Hepatocyte (in vitro differentiated cells): ENCODE data around the gene SLC13A5. TPM values are rescaled to one million over a fixed set of nuclear protein-coding genes. Genes with fewer than 3 reads are reported as not detected.
"Not testable (repeated sequence)": the region's sequence is repeated elsewhere in the genome, so short reads cannot be mapped to it uniquely, and the experiment has no call there.

Source experiments
- DNase-seq: peaks from one replicate; pipeline ENCODE4 v3.0.0-alpha.2; 2016; ENCODE audit warnings: low spot score
- H2AFZ ChIP-seq: fragments of 200-600 bp; sonication (generic); 2 replicates; pipeline ENCODE4 v1.6.0; 2016; ENCODE audit warnings: antibody characterized with exemption, mild to moderate bottlenecking
- H3K27ac ChIP-seq: fragments of 200-600 bp; sonication (generic); 2 replicates; pipeline ENCODE4 v1.5.1; 2016; ENCODE audit warnings: mild to moderate bottlenecking
- H3K27me3 ChIP-seq: fragments of 200-600 bp; sonication (generic); 2 replicates; pipeline ENCODE4 v1.6.1; 2016
- H3K36me3 ChIP-seq: fragments of 200-600 bp; sonication (generic); replicated peaks from 2 replicates; pipeline ENCODE4 v1.5.1; 2016; ENCODE audit warnings: low read depth; ENCODE audit not compliant: insufficient read depth
- H3K4me1 ChIP-seq: fragments of 200-600 bp; sonication (generic); 2 replicates; pipeline ENCODE4 v1.5.1; 2016; ENCODE audit warnings: mild to moderate bottlenecking, moderate library complexity; ENCODE audit not compliant: insufficient read depth
- H3K4me2 ChIP-seq: fragments of 200-600 bp; sonication (generic); 2 replicates; pipeline ENCODE4 v1.6.0; 2016
- H3K4me3 ChIP-seq: fragments of 200-600 bp; sonication (generic); 2 replicates; pipeline ENCODE4 v1.5.1; 2016; ENCODE audit warnings: mild to moderate bottlenecking
- H3K79me2 ChIP-seq: fragments of 200-600 bp; sonication (generic); 2 replicates; pipeline ENCODE4 v1.6.0; 2017; ENCODE audit warnings: mild to moderate bottlenecking
- H3K9me2 ChIP-seq: fragments of 200-600 bp; sonication (generic); replicated peaks from 2 replicates; pipeline ENCODE4 v1.6.0; 2017; ENCODE audit warnings: mild to moderate bottlenecking; ENCODE audit not compliant: insufficient read depth
- H3K9me3 ChIP-seq: fragments of 200-600 bp; sonication (generic); 2 replicates; pipeline ENCODE4 v1.5.1; 2016; ENCODE audit warnings: low read depth, mild to moderate bottlenecking
- H4K20me1 ChIP-seq: fragments of 200-600 bp; sonication (generic); 2 replicates; pipeline ENCODE4 v1.6.0; 2016; ENCODE audit warnings: mild to moderate bottlenecking; ENCODE audit not compliant: insufficient read depth, poor library complexity, severe bottlenecking
- CTCF ChIP-seq: fragments of 200-600 bp; sonication (generic); IDR thresholded peaks from 2 replicates; pipeline ENCODE4 v1.5.1; 2016; ENCODE audit warnings: antibody characterized with exemption, mild to moderate bottlenecking; ENCODE audit not compliant: poor library complexity
- EZH2 ChIP-seq: fragments of 200-600 bp; sonication (generic); IDR thresholded peaks from 2 replicates; pipeline ENCODE4 v1.6.1; 2016; ENCODE audit warnings: antibody characterized with exemption, mild to moderate bottlenecking, borderline replicate concordance
- EZH2phosphoT487 ChIP-seq: fragments of 200-600 bp; sonication (generic); IDR thresholded peaks from one replicate; pipeline ENCODE4 v1.6.1; 2018; ENCODE audit warnings: antibody characterized with exemption, mild to moderate bottlenecking, low read depth, moderate library complexity; ENCODE audit not compliant: unreplicated experiment, severe bottlenecking
- WGBS: methylation state at CpG from one replicate; pipeline ENCODE4 v1.1.6; 2016; ENCODE audit warnings: low lambda C conversion rate; ENCODE audit errors: missing lambda C conversion rate; 5-methylcytosine and 5-hydroxymethylcytosine counted together
- polyA plus RNA-seq: library from polyadenylated mRNA; unstranded; fragments of >200 nt; fragmentation: Nextera tagmentation; extraction: Ambion mirVana; gene quantifications from 2 replicates; pipeline ENCODE4 v1.2.1, GENCODE V29; 2016
- total RNA-seq: library from RNA; depleted of rRNA; stranded (reverse); fragments of >200 nt; gene quantifications from 2 replicates; pipeline ENCODE4 v1.2.3, GENCODE V29; 2014

The SLC13A5 gene
- total and polyA plus RNA-seq, 2 experiments from 2014 or later, result 7.3 to 18.5 TPM

GRCh38 chr17:6657633-6658287 lies 55.4 kb downstream of the SLC13A5 start:
- H3K9me2 ChIP-seq, result no peaks in the 10 kb centered on the region
- H4K20me1 ChIP-seq, result no peaks in the 10 kb centered on the region
- peak overlapping the region; percentile 72 for H3K4me2 ChIP-seq
- no peak overlapping the region for H2AFZ ChIP-seq
- H3K4me1 ChIP-seq, result peaks cover 17% of the 10 kb centered on the region
- H3K36me3 ChIP-seq, result no peaks in the 10 kb centered on the region
- WGBS, result 78% methylated on average over 17 of the region's 18 CpGs
- no peak for DNase-seq
- no peak for TF ChIP-seq CTCF
- TF ChIP-seq EZH2phosphoT487, result no peak
- no peak for TF ChIP-seq EZH2
- peaks cover 5% of the 10 kb centered on the region for H3K79me2 ChIP-seq
- no peak overlapping the region for H3K27ac ChIP-seq
- H3K9me3 ChIP-seq, result no peaks in the 10 kb centered on the region
- peaks cover 17% of the 10 kb centered on the region for H3K27me3 ChIP-seq
- no peak overlapping the region for H3K4me3 ChIP-seq

GRCh38 chr17:6656797-6657632 lies 56.2 kb downstream of the SLC13A5 start:
- Histone ChIP-seq H3K4me1 (peaks cover 24% of the 10 kb centered on the region), H3K4me2 (peak overlapping the region; percentile 72), H3K27me3 (peaks cover 17% of the 10 kb centered on the region)
- 2% methylated on average over 39 of the region's 55 CpGs for WGBS
- H3K27ac ChIP-seq, H2AFZ ChIP-seq, H3K79me2 ChIP-seq, H3K36me3 ChIP-seq, H4K20me1 ChIP-seq, H3K4me3 ChIP-seq, H3K9me2 ChIP-seq, H3K9me3 ChIP-seq, DNase-seq: not testable (repeated sequence)

GRCh38 chr17:6655732-6656361 lies 57.3 kb downstream of the SLC13A5 start:
- peak; percentile 43 for TF ChIP-seq EZH2
- H4K20me1 ChIP-seq, H2AFZ ChIP-seq, H3K36me3 ChIP-seq, H3K27ac ChIP-seq, H3K9me3 ChIP-seq, DNase-seq, H3K4me3 ChIP-seq, H3K9me2 ChIP-seq: not testable (repeated sequence)
- 4% methylated on average over 16 of the region's 41 CpGs for whole genome bisulfite sequencing
- Histone ChIP-seq H3K4me2 (peak overlapping the region; percentile 79), H3K27me3 (peaks cover 17% of the 10 kb centered on the region), H3K79me2 (peaks cover 13% of the 10 kb centered on the region), H3K4me1 (peaks cover 28% of the 10 kb centered on the region)

GRCh38 chr17:6654841-6655731 lies 58.1 kb downstream of the SLC13A5 start:
- Histone ChIP-seq H3K9me2 (no peaks in the 10 kb centered on the region), H3K27me3 (peaks cover 17% of the 10 kb centered on the region), H3K9me3 (no peaks in the 10 kb centered on the region), H3K4me3 (no peak overlapping the region), H3K4me1 (peaks cover 32% of the 10 kb centered on the region), H4K20me1 (peaks cover 4% of the 10 kb centered on the region), H3K4me2 (peak overlapping the region; percentile 79), H3K27ac (no peak overlapping the region), H3K36me3 (no peaks in the 10 kb centered on the region), H3K79me2 (peaks cover 20% of the 10 kb centered on the region), H2AFZ (no peak overlapping the region)
- TF ChIP-seq EZH2phosphoT487, result no peak
- TF ChIP-seq CTCF, result no peak
- TF ChIP-seq EZH2, result peak; percentile 79
- 12% methylated on average over 46 of the region's 46 CpGs for WGBS
- DNase-seq, result peak; percentile 44
